HL-60/S4 (cell line): ENCODE measurements around the gene OSBPL1A.

Experiments used
- in situ Hi-C: fragments of 300-500 bp; cut with MboI; formaldehyde crosslinking; loops from 2 replicates; pipeline ENCODE4 v1.14.3; 2022; ENCODE audit warnings: low sequenced_read_pairs

The OSBPL1A gene

DNA sequence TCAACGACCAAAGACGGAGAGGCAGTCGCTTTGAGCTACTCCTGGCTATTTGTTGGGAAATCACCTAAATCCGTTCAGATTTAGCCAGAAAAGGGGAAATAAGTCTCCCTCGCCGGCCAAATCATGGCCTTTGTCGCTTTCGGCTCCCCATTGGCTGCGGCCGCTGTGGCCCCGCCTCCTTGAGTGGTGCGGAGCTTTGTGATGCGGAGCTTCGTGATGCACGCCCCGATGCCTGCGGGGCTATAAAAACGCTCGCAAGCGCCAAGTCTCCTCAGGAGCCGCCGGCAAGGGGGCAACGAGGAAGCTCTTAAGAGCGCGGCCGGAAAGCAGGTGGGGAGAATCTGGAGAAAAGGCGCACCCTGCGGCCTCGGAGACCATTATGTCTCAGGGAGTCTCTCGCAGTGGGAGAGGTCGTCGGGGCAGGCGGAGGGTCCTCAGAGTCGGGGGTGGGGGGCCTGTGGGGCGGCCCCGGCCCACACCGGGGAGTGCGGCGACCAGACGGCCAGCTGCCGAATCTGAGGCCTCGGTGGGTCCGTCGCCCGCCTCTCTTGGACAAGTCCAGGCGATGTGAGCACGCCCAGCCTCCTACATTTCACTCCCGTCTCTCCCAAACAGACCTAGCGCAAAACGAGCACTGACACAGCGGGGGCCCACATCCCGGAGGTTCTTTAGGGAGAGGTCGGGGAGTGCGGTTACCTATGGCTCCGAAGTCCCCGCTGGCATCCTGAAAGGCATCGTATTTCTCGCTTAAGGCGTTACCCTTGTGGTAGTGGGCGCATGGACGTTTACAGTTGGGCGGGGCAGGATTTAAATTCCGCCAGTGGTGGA is 258.6 kb downstream of the OSBPL1A start, which contains the start of gene CABYR:
Gene CABYR (plus strand): TSS at position 274 of the 828 bp plus-strand sequence. CDS start 4,053 bp downstream, outside the sequence.
- in situ Hi-C loops: no loop called here

DNA sequence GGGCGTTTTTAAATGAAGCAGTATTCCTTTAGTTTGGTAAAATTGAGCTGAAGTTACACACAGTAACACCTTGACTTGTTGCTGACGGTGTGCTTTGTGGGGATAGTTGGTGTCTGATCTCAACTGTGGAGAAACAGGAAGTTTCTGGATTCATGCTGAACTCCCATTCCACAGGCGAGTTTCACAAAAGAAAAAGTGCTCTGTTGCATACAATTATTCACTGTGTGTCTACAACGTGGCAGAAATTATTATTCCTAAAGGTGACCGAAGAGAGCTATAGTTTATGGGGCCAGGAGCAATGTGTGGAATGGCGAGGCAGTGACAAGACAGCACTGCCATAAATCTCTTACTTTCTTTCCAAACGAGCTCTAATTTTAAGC is 259.2 kb downstream of the OSBPL1A start:
- in situ Hi-C loops: no loop called here

DNA sequence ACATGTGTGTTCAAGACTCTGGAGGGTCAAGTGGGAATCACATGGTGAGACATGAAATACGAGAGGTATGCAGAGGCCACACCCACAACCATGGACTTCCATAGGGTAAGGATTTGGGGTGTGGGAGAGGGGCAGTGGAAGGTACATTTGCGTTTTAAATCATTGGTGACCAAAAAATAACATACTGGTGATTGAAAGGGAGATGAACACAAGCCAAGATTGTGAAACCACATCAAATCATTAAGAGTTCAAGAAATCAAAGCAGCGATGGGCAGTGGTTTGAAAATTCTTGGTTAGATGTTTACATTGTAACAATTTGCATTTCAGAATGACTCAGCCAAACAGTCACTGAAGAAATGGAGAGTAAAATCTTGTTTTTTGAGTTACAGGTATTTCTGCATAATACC is 260.7 kb downstream of the OSBPL1A start:
- in situ Hi-C loops: no loop called here

DNA sequence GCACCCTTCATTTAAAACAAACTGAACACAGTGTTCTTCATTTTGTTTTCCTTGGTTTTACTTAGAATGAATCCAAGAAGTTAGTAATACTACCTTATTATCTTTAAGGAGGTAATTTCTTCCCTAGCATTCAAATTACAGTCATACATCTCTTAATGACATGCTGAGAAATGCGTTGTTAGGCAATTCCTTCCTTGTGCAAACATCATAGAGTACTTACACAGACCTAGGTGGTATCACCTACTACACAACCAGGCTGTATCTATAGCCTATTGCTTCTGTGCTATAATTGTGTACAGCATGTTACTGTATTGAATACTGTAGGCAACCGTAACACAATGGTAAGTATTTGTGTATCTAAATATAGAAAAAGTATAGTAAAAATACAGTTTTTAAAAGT is 267.1 kb downstream of the OSBPL1A start:
- in situ Hi-C loops: no loop called here

DNA sequence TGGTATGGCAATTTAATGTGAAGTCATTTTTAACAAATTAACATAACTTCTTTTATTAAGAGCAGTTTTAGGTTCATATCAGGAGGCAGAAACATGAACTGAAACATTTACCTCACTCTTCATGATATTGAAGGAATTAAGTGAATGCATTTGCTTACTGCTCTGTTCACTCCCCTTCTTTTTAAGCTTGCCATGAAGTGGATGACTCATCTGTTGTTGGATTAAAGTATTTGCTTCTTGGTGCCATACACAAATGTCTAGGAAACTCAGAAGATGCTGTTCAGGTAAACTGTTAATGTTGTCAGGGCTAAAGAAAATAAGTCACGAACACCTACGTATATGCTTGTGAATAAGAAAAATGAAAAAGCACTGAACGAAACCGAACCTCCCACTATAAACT is 268.9 kb downstream of the OSBPL1A start:
- in situ Hi-C loops: no loop called here

DNA sequence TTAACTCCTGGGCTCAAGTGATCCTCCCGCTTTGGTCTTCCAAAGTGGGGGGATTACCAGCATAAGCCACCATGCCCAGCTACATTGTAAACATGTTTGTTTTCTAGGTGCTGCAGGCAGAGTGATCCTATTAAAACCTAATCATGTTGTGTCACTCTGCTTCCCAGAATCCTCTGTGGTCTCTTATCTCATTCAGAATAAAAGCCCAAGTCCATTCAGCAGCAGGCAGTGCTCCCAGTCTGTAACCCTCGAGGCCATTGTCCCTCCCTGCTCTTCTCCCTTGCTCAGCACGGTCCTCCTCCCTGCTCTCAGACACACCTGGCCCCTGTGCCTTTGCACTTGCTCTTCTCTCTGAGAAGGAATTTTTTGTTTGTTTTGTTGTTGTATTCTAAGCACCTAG is 269.9 kb downstream of the OSBPL1A start:
- in situ Hi-C loops: no loop called here

DNA sequence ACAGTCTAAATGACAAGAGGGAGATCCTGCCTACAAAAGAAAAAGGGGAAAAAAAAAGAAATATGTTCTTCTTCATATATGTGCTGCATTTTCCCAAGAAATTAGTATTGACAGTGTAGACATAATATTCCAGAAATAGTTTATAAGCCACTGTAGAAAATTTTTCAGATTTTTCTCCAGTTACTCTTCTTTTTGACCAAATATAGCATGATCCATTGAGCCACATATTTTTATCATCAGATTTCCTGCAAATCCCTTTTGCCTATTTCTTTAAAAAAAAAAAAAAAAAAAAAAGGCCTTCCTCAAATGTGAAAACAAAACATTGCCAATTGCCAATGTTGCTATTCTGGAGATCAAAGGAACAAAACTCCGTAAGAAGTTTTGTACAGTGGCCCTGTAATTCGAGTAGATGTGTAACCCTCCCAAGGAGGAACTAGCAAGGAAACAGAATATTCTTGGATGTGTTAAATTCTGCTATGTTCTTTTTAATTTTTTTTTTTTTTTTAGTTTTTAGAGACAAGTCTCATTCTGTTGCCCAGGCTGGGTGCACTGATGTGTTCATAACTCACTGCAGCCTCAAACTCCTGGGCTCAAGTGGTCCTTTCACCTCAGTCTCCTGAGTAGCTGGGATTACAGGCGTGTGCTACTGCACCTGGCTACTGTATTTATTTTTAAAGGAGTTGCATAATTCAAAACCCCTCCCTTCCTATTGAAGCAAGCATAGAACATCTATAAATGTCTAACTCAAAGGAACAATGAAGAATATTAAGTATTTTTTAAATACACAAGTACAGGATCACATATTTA is 271.3 kb downstream of the OSBPL1A start:
- in situ Hi-C loops: no loop called here

DNA sequence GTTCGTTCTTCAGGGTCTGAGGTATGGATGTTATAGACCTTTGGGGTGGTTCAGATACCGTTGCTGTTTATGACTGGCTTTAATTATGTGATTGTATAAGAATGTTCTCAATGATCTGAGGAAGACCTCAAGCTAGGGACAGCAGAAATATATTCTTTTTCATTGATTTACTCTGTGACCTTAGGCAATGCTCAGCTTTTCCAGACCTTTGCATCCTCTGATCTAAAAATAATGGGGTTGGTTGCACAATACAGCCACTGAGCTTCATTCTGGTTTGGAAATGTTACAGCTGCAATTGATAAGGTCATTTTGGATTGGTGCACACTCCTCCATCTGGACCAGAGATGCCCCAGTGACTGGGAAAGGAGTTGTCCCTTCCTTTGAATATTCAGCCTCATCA is 276.0 kb downstream of the OSBPL1A start:
- in situ Hi-C loops: loop anchor here (25.0 kb wide), 2 partner anchors 509 to 609 kb away; partner anchors contain the start of gene RMC1

DNA sequence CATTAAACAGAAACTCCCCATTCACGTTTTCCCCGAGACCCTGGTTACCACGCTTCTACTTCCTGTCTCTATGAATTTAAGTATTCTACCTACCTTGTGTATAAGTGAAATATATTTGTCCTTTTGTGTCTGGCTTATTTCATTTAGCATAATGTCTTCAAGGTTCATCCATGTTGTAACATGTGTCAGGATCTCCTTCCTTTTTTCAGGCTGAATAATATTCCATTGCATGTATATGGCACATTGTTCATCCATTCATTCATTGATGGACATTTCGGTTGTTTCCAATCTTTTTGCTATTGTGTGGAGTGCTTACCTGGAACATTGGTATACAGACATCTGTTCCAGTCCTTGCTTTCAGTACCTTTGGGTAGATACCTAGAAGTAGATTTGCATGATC is 276.9 kb downstream of the OSBPL1A start:
- in situ Hi-C loops: loop anchor here (25.0 kb wide), 2 partner anchors 508 to 608 kb away; partner anchors contain the start of gene RMC1

DNA sequence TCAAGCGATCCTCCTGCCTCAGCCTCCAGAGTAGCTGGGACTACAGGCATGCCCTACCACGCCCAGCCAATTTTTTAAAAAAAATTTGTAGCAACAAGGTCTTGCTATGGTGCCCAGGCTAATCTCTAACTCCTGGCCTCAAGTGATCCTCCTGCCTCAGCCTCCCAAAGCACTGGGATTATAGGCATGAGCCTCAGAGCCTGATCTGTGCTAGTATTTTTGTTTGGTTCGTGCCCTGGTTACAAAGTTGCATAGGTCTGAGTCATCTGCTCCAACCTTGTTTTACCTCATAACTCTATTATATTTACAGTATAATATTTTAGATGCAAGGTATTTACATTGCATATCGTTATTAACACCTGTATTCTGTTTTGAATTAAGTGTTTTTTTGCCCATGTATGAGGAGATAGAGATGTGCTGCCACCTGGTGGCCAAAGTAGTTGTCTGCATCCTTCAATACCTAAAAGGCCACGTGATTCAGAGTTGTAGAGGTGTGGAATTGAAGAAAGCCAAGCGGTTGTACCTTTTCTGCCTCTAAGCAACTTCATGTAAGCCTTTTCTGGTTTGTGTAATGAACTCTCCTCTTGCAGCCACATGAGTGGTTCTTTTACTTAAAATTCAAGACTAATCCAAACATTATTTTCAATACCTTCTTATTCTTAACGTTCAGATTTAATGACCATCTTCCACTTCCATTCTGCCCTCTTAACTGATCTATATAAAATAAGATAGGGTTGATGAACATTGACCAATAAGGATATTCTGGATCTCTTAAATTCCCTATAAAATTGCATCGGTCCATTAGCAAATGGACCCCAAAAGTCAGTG is 278.7 kb downstream of the OSBPL1A start:
- in situ Hi-C loops: loop anchor here (25.0 kb wide), 2 partner anchors 507 to 607 kb away; partner anchors contain the start of gene RMC1

DNA sequence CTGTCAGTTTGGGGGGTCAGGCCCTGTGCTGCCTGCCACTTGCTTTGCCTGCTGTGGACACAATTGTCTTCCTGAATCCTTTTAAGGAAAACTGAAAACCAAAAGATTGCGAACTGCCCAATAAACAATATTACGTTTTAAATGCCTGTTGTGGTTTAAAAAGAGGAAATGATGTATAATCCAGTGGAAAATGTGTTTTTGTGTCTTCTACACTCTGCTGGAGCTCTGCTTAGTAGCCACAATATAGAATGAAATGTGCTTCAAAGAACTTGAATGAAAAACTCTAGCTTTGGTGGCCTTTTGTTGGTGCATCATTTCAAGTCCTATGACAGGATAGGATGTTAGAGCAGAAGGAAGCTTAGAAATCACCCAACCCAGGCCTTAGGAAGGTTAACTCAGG is 282.0 kb downstream of the OSBPL1A start:
- in situ Hi-C loops: loop anchor here (25.0 kb wide), 2 partner anchors 503 to 603 kb away; partner anchors contain the start of gene RMC1

DNA sequence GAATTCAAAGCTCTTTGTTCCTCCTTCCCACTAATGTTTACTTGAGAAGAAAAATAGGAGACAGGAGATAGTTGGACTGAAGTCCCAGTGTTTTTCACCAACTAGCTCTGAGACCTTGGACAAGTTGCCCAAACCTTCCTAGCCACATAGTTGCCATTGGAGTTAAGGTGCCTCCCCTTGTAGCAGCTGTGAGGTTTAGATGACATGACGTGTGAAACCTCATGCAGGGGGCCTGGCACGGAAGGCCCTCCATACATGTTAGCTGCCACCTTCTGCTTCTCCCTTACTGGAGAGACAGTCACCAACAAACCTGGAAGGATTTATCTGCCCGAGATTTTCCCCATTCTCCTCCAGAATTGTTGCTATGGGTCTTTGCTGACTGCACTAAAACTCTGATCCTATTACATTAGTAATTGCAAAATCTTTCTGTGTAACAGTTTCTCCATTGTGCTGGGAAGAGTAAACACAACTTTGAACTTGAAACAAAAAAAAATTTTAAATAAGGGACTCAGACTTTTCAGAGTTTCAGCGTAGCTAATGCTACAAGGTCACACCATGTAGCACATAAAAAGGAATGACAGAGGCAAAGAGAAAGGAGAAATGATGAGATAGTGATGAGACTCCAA is 282.6 kb downstream of the OSBPL1A start:
- in situ Hi-C loops: loop anchor here (25.0 kb wide), 2 partner anchors 503 to 603 kb away; partner anchors contain the start of gene RMC1

DNA sequence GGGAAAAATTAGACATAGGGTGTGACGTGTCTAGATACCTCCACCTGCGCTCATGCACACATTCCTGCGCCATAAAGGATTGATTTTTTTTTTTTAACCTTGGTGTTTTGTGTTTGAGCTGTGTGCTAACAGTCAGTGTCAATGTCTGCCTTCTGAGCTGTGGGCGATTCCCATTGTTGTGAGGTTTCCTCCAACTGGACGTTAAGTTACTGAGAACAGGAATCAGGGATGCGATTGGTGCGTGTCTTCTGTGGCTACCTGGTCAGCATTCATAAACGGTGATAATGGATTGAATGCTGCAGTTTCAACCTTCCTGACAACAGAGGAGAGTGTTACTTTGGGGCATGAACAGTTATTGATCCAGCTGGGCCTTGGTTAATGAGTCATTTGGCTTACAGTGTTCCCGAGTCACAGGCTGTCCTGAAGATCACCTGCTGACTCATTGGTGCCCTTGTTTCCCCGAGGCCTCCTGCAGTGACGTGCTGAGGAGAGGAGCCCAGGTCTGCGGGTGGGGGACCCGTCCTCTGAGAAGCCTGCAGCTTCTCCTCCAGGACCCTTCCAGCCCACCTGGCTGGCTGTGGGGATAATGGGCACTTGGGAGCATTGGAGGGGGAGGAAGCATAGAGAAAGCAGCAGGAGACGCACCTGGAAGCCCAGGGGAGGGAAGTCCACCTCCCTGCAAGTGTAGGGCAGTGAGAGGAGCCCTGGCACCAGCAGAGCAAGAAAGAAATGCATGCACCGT is 284.6 kb downstream of the OSBPL1A start:
- in situ Hi-C loops: loop anchor here (25.0 kb wide), 2 partner anchors 501 to 601 kb away; partner anchors contain the start of gene RMC1

DNA sequence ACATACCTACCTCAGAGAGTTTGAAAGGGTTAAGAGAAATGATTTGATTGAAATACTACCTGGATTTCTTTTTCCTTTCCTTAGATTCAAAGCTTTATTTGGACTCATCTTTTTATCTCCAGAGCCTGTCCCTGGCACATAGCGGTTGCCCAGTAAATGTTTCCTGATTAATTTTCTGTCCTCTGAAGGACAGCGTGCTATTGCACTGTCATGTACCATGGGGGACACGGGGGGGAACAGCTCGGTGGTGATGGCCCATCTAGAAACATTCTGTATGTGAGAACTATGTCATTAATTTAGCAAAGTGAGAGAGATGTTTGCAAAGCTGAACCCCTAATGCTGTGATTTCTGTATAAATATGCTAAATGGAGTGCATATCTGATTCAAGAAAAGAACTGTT is 285.2 kb downstream of the OSBPL1A start:
- in situ Hi-C loops: loop anchor here (25.0 kb wide), 2 partner anchors 500 to 600 kb away; partner anchors contain the start of gene RMC1
